ENCODE data around the gene TBC1D22B.

DNA sequence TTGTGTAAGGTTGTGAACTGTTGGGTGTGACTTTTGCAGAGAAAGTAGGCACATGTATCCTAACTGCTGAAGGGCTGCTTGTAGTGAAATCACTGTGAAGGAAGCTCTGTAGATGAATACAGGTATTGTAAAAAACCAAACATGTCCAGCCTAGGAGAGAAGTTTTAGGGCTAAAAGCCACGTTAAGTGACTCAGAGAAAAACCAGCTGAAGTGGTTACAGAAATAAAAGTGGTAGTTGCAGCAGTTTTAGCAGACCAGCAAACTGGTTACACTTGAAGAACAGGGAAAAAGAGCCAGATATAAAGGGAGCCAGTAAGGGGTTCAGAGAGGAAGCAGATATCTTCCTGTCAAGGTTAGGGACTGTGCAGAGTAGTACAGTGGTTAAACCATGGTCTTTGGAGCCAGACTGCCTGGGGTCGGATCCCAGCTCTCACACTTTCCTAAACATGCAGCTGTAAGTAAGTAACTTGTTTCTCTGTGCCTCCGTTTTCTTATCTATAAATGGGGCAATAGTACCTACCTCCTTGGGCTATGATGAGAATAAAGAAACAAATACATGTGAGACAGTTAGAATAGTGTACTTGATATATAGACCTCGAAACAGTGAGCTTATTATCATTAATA, 62.4 kb downstream of the TBC1D22B start:
- TF ChIP-seq, protein P1, sequence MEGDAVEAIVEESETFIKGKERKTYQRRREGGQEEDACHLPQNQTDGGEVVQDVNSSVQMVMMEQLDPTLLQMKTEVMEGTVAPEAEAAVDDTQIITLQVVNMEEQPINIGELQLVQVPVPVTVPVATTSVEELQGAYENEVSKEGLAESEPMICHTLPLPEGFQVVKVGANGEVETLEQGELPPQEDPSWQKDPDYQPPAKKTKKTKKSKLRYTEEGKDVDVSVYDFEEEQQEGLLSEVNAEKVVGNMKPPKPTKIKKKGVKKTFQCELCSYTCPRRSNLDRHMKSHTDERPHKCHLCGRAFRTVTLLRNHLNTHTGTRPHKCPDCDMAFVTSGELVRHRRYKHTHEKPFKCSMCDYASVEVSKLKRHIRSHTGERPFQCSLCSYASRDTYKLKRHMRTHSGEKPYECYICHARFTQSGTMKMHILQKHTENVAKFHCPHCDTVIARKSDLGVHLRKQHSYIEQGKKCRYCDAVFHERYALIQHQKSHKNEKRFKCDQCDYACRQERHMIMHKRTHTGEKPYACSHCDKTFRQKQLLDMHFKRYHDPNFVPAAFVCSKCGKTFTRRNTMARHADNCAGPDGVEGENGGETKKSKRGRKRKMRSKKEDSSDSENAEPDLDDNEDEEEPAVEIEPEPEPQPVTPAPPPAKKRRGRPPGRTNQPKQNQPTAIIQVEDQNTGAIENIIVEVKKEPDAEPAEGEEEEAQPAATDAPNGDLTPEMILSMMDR (IDR thresholded peaks at IDR 0.05), result no peak
- no peak for TF ChIP-seq RAD21 (IDR thresholded peaks at IDR 0.05; ENCODE audit: low read length)
- no peak for TF ChIP-seq EP300 (IDR thresholded peaks at IDR 0.05; ENCODE audit: borderline replicate concordance in 1 of 2, low read depth in 1 of 2, low read length in 1 of 2)
- no peak for TF ChIP-seq SIN3A (IDR thresholded peaks at IDR 0.05; ENCODE audit: borderline replicate concordance, low read depth, low read length)
- TF ChIP-seq RCOR1 (IDR thresholded peaks at IDR 0.05; ENCODE audit: low read length), result no peak
- TF ChIP-seq POLR2AphosphoS5 (IDR thresholded peaks at IDR 0.05; ENCODE audit: low read depth, low read length), result no peak
- no peak for TF ChIP-seq NFIC (IDR thresholded peaks at IDR 0.05; ENCODE audit: borderline replicate concordance)
- TF ChIP-seq RXRA (IDR thresholded peaks at IDR 0.05; ENCODE audit: borderline replicate concordance, low read depth), result no peak
- no peak for TF ChIP-seq MXI1 (IDR thresholded peaks at IDR 0.05; ENCODE audit: low read depth, low read length)
- no peak for TF ChIP-seq RFX5 (IDR thresholded peaks at IDR 0.05; ENCODE audit: low read length)
